Measurements from ENCODE around the gene CNN2. TPM values are rescaled to one million over a fixed set of nuclear protein-coding genes. Genes with fewer than 3 reads are reported as not detected.

CNN2 gene
- total RNA-seq, 2 experiments from 2014 or later = 307 to 318 TPM

DNA sequence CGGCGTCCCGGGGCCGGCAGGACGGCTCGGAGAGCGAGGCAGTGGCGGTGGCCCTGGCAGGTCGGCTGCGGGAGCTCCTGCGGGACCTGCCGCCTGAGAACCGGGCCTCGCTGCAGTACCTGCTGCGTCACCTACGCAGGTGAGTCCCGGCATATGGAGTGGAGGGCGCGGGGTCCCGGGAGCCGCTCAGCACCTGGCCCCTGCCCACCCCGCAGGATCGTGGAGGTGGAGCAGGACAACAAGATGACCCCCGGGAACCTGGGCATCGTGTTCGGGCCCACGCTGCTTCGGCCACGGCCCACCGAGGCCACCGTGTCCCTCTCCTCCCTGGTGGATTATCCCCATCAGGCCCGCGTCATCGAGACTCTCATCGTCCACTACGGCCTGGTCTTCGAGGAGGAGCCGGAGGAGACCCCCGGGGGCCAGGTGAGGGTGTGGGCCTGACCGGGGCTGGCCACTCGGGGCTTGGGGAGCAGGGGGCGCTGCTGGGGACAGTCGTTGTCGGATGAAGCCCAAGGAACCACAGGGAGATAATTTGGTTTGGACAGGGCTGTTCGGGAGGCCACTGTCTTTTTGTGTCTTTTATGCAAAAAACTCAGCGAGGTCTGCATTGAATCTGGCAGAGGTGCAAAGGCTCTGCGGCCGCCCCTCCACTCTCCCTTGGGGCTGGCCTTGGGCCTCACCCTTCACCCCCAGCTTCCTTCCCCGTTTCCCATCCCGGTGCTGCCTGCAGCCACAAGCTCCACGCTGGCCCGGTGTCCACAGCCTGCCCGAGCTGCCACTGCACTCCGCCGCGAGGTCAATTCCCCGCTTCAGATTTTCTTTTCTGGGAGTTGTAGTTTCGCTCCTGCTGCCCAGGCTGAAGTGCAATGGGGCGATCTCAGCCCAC lies 56.8 kb downstream of the CNN2 start:
- Histone ChIP-seq H3K4me3 (ENCODE audit: low read length) (no peak overlapping the region), H3K4me1 (ENCODE audit: insufficient read depth, low read length) (peaks cover 93% of the 10 kb centered on the region), H3K9me3 (ENCODE audit: control insufficient read depth in 1 of 2, insufficient read depth in 1 of 2, low read length in 2 of 2) (no peaks in the 10 kb centered on the region), H3K36me3 (ENCODE audit: insufficient read depth, low read length) (peaks cover 89% of the 10 kb centered on the region), H3K27me3 (ENCODE audit: control insufficient read depth in 1 of 2, insufficient read depth in 2 of 2, low read length in 2 of 2) (no peaks in the 10 kb centered on the region), H3K27ac (ENCODE audit: low read depth in 1 of 2, low read length in 2 of 2) (peak overlapping the region in 1 of 2 donors; percentile 64)
- ATAC-seq (ENCODE audit: poor library complexity) = no peak
- intact Hi-C loops (cut with DNase I, micrococcal nuclease) = no loop called here
- peaks cover 48% of the 10 kb centered on the region for H3K4me1 Mint-ChIP-seq (ENCODE audit: low read depth)
- peak in 3 of 14 experiments; percentile 11 to 38 (median 31) for DNase-seq
- H3K9me3 Mint-ChIP-seq = no peaks in the 10 kb centered on the region
- ChIA-PET CTCF (interaction anchor here (0.8 to 1.9 kb wide), 3 partner anchors 18 to 62 kb away, joined by 3 to 11 read pairs (median 4); partner anchors contain the start of genes CNN2 and RNU6-2), POLR2A (interaction anchor here (0.6 to 21.0 kb wide), 9 partner anchors 1 to 186 kb away, joined by 3 to 1253 read pairs (median 74); partner anchors contain the start of genes ABCA7, ARHGAP45, CIRBP and CNN2)
- H3K27me3 Mint-ChIP-seq = no peaks in the 10 kb centered on the region
- peaks cover 77% of the 10 kb centered on the region for H3K36me3 Mint-ChIP-seq (ENCODE audit: low read depth)
- peak overlapping the region; percentile 38 for H3K4me3 Mint-ChIP-seq
- peak overlapping the region; percentile 78 for H3K27ac Mint-ChIP-seq
- no peak for TF ChIP-seq CTCF (IDR thresholded peaks at IDR 0.05)

DNA sequence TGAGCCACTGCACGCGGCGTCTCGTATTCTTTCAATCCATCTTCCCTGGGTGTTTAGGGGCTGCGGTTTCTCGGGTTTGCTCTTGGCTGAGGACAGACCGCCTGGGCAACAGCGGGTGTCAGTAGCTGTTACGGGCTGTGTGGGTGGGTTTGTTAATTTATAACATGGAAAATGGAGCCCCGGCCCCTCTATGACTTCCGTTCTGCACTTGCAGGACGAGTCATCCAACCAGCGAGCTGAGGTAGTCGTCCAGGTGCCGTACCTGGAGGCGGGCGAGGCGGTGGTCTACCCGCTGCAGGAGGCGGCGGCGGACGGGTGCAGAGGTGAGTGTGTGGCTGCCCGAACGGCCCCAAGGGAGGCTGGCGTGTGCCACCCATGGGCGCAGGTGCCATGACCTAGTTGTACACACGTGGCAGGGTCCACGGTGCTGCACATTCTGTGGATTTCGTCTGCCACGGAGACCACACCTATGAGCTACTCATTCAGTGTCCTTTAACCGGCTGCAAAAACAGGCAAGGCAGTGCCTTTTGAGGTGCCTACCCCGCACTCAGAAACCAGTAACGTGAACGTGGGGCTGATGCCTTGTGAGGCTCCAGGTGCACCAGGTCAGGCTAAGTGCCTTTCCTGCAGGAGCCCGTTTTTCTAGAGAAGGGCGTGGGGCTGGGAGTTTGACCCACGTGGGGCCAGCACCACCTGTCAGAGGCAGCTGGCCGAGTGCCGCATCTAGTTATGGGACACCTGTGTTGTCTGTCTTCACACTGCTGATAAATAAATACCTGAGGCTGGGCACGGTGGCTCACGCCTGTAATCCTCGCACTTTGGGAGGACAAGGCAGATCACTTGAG lies 57.8 kb downstream of the CNN2 start:
- H3K27ac ChIP-seq (ENCODE audit: low read depth in 1 of 2, low read length in 2 of 2) = peak overlapping the region in 1 of 2 donors; percentile 1
- H3K4me3 Mint-ChIP-seq = peak overlapping the region; percentile 50

More for the DNA sequence above, 57.8 kb downstream of the CNN2 start:
- Histone ChIP-seq H3K27me3 (ENCODE audit: control insufficient read depth in 1 of 2, insufficient read depth in 2 of 2, low read length in 2 of 2) (no peaks in the 10 kb centered on the region), H3K4me1 (ENCODE audit: insufficient read depth, low read length) (peaks cover 96% of the 10 kb centered on the region), H3K9me3 (ENCODE audit: control insufficient read depth in 1 of 2, insufficient read depth in 1 of 2, low read length in 2 of 2) (no peaks in the 10 kb centered on the region), H3K36me3 (ENCODE audit: insufficient read depth, low read length) (peaks cover 97% of the 10 kb centered on the region), H3K4me3 (ENCODE audit: low read length) (no peak overlapping the region)
- ATAC-seq (ENCODE audit: poor library complexity) (no peak), DNase-seq (peak in 2 of 14 experiments; percentile 7 to 11)
- H3K36me3 Mint-ChIP-seq (ENCODE audit: low read depth) = peaks cover 80% of the 10 kb centered on the region
- peak overlapping the region; percentile 78 for H3K27ac Mint-ChIP-seq
- POLR2A ChIA-PET = interaction anchor here (1.3 to 19.1 kb wide), 8 partner anchors 10 to 63 kb away, joined by 4 to 1253 read pairs (median 82); partner anchors contain the start of genes ABCA7, ARHGAP45, CNN2 and GPX4
- peaks cover 53% of the 10 kb centered on the region for H3K4me1 Mint-ChIP-seq (ENCODE audit: low read depth)
- no peaks in the 10 kb centered on the region for H3K9me3 Mint-ChIP-seq
- TF ChIP-seq CTCF (IDR thresholded peaks at IDR 0.05) = no peak
- H3K27me3 Mint-ChIP-seq = no peaks in the 10 kb centered on the region
- CTCF ChIA-PET = interaction anchor here (1.2 to 6.5 kb wide), 2 partner anchors 9 to 19 kb away, joined by 4 to 42 read pairs; no protein-coding TSS in a partner anchor
- intact Hi-C loops (cut with DNase I, micrococcal nuclease) = no loop called here
